GM20431 (cell line): ENCODE measurements around the gene HECW1.

ENCODE experiments used
- in situ Hi-C: fragments of 300-500 bp; cut with MseI, MboI; formaldehyde crosslinking; loops from one replicate; pipeline ENCODE4 v1.15.0; 2020; ENCODE audit warnings: low sequenced_read_pairs; ENCODE audit not compliant: unreplicated experiment

HECW1 gene

GRCh38 chr7:43612599-43613589 lies 500.4 kb downstream of the HECW1 start:
- in situ Hi-C loops: no loop called here
